Inferior parietal cortex (tissue), 1 donor: Measurements from ENCODE around the gene GFM2.
"Not testable (repeated sequence)": the region's sequence is repeated elsewhere in the genome, so short reads cannot be mapped to it uniquely, and the experiment has no call there.

Experiments used
- DNase-seq: peaks from one replicate; pipeline ENCODE4 v3.0.0-alpha.2; 2016; ENCODE audit errors: extremely low spot score

The GFM2 gene

DNA sequence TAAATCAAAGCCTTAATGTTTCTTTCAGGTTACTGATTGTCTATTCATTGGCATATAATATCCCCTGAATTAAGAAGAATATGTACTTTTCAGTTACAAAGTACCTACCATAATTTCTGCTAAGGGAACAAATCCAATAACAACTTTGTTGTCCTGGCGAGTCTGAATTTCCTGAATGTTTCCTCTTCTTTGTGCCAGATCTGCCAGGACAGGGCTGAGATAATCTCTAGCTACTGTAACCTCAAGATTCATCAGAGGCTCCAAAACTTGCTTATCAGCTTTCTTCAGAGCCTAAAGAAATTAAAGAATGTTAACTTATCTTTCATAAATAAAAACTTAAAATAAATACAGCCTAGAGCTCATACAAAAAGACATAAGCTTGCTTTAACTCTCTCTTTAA is 44.6 kb downstream of the GFM2 start:
- DNase-seq: no peak

DNA sequence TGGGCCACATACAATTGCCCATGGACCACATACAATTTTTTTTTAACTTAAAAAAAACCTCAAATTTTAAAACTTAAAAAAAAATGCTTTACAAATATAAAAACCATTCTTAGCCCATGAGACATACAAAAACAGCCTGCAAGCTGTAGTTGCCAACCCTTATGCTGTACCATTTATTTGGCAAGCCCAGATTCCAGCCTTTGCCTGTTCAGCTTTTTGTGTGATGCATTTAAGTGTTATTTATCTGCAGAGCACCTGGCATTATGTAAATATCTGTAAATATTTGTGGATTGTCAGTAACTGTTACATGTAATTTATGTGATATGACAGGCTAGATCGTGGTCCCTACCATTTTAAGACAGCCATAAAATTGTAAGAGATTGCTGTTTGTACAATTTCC is 49.3 kb downstream of the GFM2 start:
- DNase-seq: no peak

DNA sequence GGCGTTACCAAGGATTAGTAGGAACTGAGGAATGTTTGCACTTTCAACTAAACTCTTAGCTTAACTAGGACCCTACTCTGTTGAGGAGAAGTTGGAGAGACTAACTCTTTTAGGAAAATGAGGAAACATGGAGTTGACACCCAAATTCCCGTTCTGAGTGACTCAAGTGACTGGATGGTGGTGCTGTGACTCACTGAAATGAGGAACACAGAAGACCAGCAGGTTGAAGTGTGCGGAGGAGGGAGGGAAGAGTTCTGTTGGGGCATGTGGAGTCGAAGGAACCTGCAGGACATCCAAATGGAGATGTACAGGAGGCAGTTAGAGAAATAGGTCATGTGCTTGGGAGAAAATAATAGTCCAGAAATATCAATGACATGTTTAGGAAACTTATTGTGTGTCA is 73.7 kb downstream of the GFM2 start:
- no peak for DNase-seq

DNA sequence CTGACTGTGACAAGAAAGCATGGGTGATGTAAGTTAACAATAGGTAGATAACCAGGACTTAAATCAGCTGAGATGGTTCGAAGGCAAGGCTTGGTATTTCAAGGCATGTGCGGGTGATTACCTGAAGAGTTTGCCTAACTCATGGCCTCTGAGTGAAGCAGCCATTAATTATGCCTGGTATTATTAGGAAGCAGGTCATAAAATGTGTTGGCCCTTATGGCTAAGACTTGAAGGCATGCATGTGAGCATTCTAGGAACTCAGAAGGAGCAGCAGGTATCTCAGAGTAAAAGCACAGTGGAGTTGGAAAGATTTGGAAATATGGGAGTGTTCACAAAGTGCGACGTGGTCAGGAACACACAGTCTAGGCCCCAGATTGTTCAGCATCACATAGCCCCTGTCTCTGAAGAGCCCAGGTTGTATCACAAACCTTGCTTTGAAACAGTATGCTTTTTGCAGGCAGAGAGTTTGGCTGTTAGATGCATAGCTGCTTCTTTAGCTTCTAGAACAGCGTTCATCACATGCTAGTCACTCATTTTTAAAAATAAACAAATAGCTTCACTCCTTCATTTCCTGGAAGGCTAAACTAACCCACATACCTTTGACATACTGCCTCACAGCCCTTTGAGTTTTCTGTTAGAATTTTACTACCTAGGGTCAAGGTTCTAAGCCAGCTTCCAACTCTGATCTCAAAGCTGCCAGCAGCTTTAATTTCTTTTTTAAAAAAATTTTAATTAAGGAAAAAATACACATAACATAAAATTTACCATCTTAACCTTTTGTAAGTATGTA is 79.8 kb downstream of the GFM2 start:
- DNase-seq: no peak

DNA sequence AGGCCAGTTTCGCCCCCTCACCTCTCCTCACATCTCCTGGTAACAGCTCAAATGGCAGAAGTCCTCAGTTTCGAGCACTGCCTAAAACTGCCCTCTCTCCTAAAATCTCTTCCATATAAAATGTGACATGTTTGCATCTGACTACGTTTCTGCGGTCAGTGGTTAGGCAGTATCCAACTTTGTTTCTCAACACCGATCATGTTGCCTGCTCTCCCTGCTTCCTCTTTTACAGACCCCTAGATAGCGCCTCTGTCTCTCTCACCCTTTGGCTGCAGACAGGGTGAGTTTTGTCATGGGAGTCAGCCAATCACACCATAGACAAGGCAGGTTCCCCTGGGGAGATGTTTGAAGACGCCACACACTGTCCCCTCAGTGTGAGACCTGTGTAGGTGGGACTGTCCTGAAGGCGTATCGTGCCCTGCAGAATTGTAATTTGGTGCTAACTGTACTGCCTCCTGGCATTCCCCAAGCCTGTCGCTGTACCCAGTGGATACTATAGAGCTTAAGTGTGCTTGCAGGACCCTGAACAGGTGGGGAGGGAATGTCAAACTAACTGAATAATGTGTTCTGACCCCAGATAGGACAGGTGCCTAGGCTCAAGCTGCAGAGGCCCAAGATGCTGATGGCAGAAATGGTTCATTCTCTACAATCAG is 80.8 kb downstream of the GFM2 start:
- DNase-seq: peak; percentile 27

DNA sequence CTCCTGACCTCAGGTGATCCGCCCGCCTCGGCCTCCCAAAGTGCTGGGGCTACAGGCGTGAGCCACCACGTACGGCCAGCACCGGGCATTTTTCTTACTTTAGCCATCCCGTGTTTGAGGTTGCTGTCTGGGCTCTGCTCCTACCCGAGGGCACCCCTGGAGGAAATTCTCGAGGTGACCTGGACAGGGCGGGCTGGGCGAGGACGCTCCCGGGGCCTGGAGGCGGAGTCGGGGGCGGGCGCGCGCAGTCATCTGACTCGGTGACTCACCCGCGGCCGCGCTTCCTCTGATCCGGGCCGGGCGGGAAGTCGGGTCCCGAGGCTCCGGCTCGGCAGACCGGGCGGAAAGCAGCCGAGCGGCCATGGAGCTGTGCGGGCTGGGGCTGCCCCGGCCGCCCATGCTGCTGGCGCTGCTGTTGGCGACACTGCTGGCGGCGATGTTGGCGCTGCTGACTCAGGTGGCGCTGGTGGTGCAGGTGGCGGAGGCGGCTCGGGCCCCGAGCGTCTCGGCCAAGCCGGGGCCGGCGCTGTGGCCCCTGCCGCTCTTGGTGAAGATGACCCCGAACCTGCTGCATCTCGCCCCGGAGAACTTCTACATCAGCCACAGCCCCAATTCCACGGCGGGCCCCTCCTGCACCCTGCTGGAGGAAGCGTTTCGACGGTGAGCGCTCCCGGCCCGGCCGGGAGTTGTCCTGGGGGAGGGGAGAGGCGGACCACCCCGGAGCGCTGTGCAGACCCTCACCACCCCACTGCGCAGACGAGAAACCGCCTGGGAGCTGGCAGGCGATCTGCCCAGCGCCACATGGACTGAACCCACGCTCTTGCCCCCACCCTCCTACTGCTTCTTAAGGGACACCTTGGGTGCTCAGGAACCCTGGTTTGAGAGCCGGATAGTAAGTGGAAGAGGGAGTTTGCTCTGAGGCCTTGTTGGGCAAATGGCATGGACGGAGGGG is 81.7 kb downstream of the GFM2 start, which contains the start of gene HEXB:
TSS of gene HEXB (plus strand) at position 334 of the 952 bp plus-strand sequence. CDS start at position 362, 28 bp downstream.
- DNase-seq: peak; percentile 74

DNA sequence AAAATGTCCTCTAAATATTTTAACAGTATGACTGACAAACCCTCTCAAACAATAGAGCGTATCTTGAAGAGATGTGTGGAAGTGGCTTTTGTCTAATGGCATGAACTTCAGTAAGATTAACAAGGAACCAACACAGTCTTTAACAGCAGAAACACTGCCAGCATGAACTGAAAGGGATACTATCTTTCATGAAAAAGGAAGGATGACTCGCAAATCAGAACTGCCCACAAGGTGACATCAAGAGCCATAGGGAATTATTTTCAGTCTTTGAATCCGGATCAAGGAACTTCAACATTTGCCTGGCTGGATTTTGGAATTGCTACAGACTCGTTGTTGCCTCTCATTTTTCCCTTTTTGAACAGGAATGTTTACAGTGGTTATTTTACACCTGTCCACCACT is 87.0 kb downstream of the GFM2 start:
- no peak for DNase-seq

DNA sequence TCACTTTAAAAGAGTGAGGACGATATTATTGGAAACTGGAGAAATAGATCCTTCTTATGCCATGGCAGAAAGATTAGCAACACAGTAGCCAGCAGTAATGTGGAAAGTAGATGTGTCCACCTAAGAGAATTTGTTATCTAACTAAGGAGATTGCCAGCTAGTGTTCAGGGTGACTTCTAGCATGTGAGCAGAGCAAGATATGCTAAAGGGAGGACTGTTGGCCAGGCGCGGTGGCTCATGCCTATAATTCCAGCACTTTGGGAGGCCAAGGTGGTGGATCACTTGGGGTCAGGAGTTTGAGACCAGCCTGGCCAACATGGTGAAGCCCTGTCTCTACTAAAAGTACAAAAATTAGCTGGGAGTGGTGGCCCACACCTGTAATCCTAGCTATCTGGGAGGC is 87.6 kb downstream of the GFM2 start:
- not testable (repeated sequence) for DNase-seq

DNA sequence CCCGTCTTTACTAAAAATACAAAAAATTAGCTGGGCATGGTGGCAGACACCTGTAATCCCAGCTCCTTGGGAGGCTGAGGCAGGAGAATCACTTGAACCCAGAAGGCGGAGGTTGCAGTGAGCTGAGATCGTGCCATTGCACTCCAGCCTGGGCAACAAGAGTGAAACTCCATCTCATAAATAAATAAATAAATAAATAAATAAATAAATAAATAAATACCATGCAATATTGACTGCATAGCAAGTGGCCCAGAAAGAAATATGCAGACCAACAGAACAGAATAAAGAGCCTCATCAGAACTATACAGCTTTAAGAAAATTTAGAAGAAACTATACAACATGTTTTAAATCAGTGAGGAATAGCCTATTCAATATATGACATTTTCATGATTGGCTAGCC is 88.8 kb downstream of the GFM2 start:
- DNase-seq: not testable (repeated sequence)

DNA sequence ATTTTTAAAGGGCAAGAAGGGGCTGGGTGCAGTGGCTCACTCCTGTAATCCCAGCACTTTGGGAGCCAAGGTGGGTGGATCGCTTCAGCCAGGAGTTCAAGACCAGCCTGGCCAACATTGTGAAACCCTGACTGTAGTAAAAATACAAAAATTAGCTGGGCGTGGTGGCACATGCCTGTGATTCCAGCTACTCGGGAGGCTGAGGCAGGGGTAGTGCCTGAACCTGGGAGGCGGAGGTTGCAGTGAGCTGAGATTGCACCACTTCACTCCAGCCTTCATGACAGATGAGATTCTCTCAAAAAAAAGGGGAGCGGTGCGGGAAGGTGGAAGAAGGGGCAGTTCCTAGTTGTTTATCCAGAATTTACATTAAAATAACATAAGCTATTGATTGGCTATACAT is 90.5 kb downstream of the GFM2 start:
- not testable (repeated sequence) for DNase-seq

DNA sequence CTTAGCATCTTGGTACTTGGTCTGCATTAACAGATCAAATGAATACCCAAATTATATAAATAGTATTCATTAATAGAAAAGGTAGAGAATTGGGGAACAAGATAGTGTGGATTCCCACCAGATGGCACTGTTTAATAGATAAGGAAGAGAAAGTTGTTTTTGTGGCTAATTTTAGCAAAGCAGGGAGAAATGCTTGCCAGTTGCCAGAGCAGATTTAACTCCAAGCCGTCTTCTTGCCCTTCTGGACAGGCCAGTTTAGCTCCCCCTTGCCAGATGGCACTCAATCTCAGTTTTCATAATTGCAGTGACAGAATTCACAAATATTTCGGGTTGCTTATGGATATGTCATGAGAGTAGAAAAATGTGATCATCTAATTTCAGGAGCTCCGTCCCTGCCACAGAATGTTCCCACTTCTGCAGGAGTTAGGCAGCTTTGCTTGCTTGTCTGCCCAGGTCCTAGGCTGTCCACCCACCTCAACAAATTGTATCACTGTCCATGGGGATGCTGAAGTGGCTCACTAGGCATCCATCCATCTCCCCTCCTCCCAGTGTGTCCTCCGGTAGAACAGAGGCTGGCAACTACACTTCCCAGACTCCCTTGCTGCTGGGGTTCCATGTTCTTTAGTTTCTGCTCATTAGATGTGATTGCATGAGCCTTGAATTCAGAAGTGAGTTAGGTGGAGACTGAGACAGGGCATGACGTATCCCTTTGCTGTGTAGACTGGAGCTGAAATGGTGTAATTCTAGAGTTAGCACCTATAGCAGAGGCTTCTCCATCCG is 93.7 kb downstream of the GFM2 start:
- peak; percentile 85 for DNase-seq

DNA sequence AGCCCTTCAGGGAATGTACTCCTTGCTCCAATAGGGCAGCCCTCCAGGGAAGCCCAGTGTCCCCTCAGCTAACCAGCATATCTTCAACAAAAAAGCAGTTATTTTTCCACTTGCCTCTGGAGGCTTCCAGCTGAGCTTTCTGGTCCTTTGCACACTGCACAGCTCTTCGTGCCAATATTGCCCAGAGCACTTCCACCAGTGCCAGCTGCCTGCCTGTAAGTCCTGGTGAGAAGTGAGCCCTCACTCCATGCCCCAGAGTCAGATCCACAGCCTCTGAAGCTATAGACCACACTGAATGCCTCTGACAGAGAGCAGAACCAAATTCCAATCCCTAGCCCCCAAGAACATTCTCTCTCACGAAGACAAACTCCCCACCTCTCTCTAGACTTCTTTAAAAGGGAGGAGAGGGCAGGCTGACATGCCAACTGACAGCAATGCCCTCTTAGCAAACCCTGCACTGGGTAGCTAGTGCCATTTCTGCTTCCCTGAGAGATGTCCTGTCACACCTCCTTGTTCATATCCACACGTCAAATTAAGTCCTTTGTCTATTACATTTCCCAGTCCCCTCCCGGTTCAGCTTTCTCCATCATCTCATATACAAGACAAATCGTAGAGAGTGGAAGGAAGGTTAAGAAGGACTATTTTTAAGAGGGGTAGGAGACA is 94.6 kb downstream of the GFM2 start:
- no peak for DNase-seq
